BE2C (cell line): Measurements from ENCODE around the gene LIMS3.
"Not testable (repeated sequence)": the region's sequence is repeated elsewhere in the genome, so short reads cannot be mapped to it uniquely, and the experiment has no call there.

Experiments
- DNase-seq: peaks from one replicate; pipeline ENCODE4 v3.0.0-alpha.2; 2020
- H3K27me3 ChIP-seq: fragments of 250-450 bp; sonication (Bioruptor Pico); 2 replicates; pipeline ENCODE4 v1.5.1; 2020; ENCODE audit warnings: mild to moderate bottlenecking
- H3K36me3 ChIP-seq: fragments of 250-450 bp; sonication (Bioruptor Pico); 2 replicates; pipeline ENCODE4 v1.5.1; 2020; ENCODE audit warnings: mild to moderate bottlenecking
- H3K4me1 ChIP-seq: fragments of 250-450 bp; sonication (Bioruptor Pico); 2 replicates; pipeline ENCODE4 v1.5.1; 2020
- H3K4me3 ChIP-seq: 2 replicates; pipeline ENCODE4 v1.5.1; 2011; ENCODE audit warnings: low read depth, low read length
- H3K9me3 ChIP-seq: fragments of 250-450 bp; sonication (Bioruptor Pico); 2 replicates; pipeline ENCODE4 v1.5.1; 2020

The LIMS3 gene

DNA sequence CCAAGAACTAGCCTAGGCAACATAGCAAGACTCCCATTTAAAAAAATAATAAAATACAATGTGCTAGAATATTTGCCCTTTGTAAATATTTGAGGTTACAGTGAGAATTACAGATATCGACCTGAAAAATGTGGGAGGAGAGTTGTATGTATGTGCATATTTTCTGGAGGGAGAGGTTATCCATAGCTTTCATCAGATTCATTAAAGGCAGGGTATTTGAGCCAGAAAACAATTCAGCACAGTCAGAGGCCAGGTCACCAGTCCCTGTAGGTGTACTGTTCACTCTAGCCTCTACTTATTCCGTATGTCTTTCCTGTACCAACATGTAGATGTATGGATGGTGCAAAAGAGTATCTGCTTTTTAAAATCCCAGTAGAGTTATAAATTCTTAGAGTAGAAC is 15.4 kb downstream of the LIMS3 start:
- not testable (repeated sequence) for H3K9me3 ChIP-seq, H3K4me3 ChIP-seq, DNase-seq, H3K36me3 ChIP-seq, H3K4me1 ChIP-seq, H3K27me3 ChIP-seq

DNA sequence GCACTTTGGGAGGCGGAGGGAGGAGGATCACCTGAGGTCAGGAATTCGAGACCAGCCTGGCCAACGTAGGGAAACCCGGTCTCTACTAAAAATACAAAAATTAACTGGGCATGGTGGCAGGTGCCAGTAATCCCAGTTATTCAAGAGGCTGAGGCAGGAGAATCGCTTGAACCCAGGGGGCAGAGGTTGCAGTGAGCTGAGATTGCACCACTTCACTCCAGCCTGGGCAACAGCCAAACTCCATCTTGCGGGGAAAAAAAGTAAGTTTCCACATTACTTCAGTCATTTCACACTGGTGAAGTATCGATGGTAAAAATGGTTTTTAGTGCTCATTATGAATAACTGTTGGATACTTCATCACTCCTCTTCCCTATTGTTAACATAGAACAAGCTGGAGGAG is 16.1 kb downstream of the LIMS3 start:
- H3K36me3 ChIP-seq, H3K27me3 ChIP-seq, H3K9me3 ChIP-seq, H3K4me1 ChIP-seq, H3K4me3 ChIP-seq, DNase-seq: not testable (repeated sequence)

DNA sequence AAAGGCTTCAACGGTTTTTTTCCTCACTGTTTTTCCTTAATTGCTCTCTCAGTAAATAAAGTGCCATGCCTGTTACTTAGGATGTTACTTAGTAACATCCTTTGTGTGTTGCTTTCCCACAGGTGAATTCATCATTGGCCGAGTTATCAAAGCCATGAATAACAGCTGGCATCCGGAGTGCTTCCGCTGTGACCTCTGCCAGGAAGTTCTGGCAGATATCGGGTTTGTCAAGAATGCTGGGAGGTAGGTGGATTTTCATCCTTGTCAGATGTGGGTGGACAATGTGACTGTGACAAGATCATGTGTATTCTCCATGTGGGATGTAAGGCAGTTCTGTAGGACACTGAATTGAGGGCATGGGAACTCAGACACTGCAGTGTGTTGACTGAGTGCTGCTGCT is 17.3 kb downstream of the LIMS3 start:
- H3K4me3 ChIP-seq, H3K9me3 ChIP-seq, H3K4me1 ChIP-seq, H3K27me3 ChIP-seq, DNase-seq, H3K36me3 ChIP-seq: not testable (repeated sequence)

GRCh38 chr2:109920162-109920561 is 21.7 kb downstream of the LIMS3 start:
- not testable (repeated sequence) for DNase-seq, H3K4me3 ChIP-seq

DNA sequence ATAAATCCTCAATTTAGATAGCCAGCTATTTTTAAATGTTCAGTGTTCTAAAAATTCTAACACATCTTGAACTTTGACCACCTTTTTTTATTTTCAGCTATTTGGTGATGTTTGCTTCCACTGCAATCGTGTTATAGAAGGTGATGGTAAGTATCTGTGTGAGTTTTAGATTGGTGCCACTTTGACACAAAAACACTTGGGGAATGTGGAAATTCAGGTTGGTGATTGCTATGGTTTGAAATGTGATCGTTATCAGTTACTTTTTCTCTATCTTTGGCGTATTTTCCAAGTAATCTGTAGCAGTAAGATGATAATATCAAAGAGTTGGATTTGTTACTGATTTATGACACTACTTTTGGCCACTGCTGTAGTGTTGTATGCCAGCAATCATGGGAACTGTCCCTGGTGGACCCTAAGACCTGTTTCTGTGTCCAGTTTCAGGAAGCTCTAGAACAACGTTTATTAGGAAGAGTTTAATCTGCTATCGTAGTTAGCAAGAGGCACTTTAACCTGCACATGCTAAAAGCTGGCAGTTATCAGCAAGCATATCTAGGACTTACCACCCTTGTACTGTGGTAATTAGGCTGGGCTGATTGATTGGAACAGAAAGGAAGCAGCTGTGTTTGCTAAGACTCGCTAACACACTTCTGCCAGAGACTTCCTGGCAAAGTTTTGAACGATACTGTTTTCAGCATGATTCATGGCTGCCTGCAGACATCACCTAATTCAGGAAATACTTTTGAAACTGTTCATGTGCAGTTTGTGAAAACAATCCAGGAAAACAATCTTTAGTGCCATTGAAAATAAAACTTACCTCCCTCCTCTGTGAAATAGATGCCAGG is 23.3 kb downstream of the LIMS3 start:
- not testable (repeated sequence) for H3K36me3 ChIP-seq

More at GRCh38 chr2:109920162-109920561, 21.7 kb downstream of the LIMS3 start:
- H3K9me3 ChIP-seq, H3K27me3 ChIP-seq, H3K36me3 ChIP-seq, H3K4me1 ChIP-seq: not testable (repeated sequence)

DNA sequence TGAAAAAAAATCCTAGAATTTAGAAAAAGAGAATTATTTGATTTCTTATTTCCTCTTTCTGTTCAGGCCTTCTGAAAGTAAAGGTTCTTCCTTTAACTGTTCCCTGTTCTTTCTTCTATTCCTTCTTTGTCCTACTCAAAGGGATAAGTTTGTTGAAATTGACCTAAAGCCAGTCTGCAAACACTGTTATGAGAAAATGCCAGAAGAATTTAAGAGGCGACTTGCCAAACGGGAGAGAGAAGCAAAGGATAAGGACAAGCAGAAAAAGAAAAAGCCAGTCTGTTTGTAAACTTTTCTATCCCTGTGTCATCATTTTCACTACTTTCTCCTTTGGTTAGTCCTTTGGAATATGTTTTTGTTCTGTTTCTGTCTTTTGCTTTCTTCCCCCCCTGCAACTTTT is 26.0 kb downstream of the LIMS3 start:
- H3K4me1 ChIP-seq, H3K4me3 ChIP-seq, H3K36me3 ChIP-seq, H3K27me3 ChIP-seq, DNase-seq, H3K9me3 ChIP-seq: not testable (repeated sequence)

More for the DNA sequence above, 23.3 kb downstream of the LIMS3 start:
- DNase-seq, H3K4me1 ChIP-seq, H3K9me3 ChIP-seq, H3K27me3 ChIP-seq, H3K4me3 ChIP-seq: not testable (repeated sequence)

- H3K4me3 ChIP-seq, H3K4me1 ChIP-seq, H3K9me3 ChIP-seq, DNase-seq, H3K27me3 ChIP-seq, H3K36me3 ChIP-seq: not testable (repeated sequence)
Observed at GRCh38 chr2:109927803-109928202, 29.3 kb downstream of the LIMS3 start.

- H3K4me3 ChIP-seq, DNase-seq, H3K27me3 ChIP-seq, H3K9me3 ChIP-seq, H3K36me3 ChIP-seq, H3K4me1 ChIP-seq: not testable (repeated sequence)
Observed at GRCh38 chr2:109929222-109929621, 30.7 kb downstream of the LIMS3 start.

DNA sequence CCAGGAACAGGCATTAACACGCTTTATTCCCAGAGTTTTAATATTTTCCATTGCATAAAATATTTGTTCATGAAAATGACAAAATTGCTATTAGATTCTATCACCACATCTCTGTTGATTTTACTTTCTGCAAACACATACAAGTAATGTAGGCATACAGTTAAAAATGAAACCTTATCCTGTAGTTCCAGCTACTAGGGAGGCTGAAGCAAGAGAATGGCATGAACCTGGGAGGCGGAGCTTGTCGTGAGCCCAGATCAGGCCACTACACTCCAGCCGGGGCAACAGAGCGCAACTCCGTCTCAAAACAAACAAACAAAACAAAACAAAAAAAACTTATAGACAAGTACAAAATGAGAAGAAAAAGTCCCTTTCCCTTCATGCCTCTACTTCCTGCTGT is 38.0 kb downstream of the LIMS3 start:
- not testable (repeated sequence) for H3K36me3 ChIP-seq, H3K27me3 ChIP-seq, H3K4me3 ChIP-seq, H3K9me3 ChIP-seq, DNase-seq, H3K4me1 ChIP-seq

- DNase-seq, H3K4me3 ChIP-seq, H3K27me3 ChIP-seq, H3K36me3 ChIP-seq, H3K4me1 ChIP-seq, H3K9me3 ChIP-seq: not testable (repeated sequence)
Observed at GRCh38 chr2:109945362-109945761, 46.9 kb downstream of the LIMS3 start.

DNA sequence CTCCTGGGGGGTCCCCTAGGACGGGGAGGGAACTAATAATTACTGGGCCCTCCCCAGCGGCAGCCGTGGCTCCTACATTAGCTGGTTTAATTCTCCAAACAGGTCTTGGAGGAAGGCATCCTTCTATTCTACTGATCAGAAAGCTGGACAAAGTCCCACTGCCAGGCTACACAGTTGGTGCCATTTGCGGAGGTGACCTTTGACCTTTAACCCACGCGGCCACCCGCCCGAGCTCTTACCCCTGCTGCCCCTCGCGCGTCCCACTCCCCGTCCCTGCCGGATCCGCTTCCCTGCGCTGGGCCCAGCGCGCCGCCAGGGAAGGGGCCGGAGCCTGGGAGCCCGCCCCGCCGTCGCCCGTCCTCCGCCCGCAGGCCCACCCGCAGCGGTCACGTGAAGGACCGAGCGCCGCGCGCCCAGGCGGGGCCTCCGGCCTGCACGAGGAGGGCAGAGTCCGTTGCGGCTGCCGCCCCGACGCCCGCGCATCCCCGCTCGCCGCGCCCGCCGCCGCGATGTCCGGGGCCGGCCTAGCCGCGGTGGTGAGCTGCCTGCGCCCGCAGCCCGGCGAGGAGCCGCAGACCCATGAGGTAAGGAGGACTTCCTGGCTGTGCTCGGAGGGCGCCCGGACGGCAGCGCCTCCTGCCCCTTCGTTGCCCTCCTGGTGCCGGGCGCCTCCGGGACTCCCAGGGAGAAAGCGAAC is 48.9 kb downstream of the LIMS3 start:
- not testable (repeated sequence) for H3K4me1 ChIP-seq, H3K36me3 ChIP-seq, DNase-seq, H3K27me3 ChIP-seq, H3K4me3 ChIP-seq, H3K9me3 ChIP-seq

GRCh38 chr2:109947959-109948520 is 49.6 kb downstream of the LIMS3 start:
- not testable (repeated sequence) for H3K27me3 ChIP-seq, H3K36me3 ChIP-seq, H3K9me3 ChIP-seq, H3K4me3 ChIP-seq, H3K4me1 ChIP-seq, DNase-seq

- not testable (repeated sequence) for H3K36me3 ChIP-seq, H3K27me3 ChIP-seq, H3K4me1 ChIP-seq, H3K4me3 ChIP-seq, H3K9me3 ChIP-seq, DNase-seq
Observed at GRCh38 chr2:109950146-109950843, 51.8 kb downstream of the LIMS3 start.

GRCh38 chr2:109963942-109964341 is 65.5 kb downstream of the LIMS3 start:
- not testable (repeated sequence) for H3K36me3 ChIP-seq, H3K4me1 ChIP-seq, H3K9me3 ChIP-seq, DNase-seq, H3K4me3 ChIP-seq, H3K27me3 ChIP-seq

DNA sequence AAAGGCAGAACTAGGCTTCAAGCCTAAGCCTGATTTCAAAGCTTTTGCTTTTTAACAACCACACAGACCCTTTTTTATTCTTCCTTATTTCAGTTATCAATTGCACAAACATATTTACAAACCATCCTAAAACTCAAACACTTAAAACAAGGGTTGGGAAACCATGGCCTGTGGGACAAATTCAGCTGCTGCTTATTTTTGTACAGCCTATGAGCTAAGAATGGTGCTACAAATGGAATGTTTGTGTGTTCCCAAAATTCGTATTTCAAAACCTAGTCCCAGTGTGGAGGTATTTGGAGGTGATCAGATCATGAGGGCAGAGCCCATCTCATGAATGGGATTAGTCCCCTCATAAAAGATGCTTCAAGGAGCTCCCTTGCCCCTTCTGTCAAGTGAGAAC is 67.0 kb downstream of the LIMS3 start:
- H3K4me3 ChIP-seq, H3K27me3 ChIP-seq, DNase-seq, H3K4me1 ChIP-seq, H3K9me3 ChIP-seq, H3K36me3 ChIP-seq: not testable (repeated sequence)
